ENCODE data around the gene ETFDH.
A peak's percentile ranks its signal among the peaks of the same experiment; 100 is the strongest.
"Not testable (repeated sequence)": the region's sequence is repeated elsewhere in the genome, so short reads cannot be mapped to it uniquely, and the experiment has no call there.

ETFDH gene

GRCh38 chr4:158726633-158727032 lies 54.5 kb downstream of the ETFDH start:
- no peak for DNase-seq (ENCODE audit: extremely low read depth, low read depth)
- no peak overlapping the region for H3K4me3 ChIP-seq (replicated peaks; ENCODE audit: low read depth, low read length)
- TF ChIP-seq CTCF (IDR thresholded peaks at IDR 0.05; ENCODE audit: low read depth, low read length, missing control alignments) = no peak

GRCh38 chr4:158728236-158728635 lies 56.1 kb downstream of the ETFDH start:
- no peak for TF ChIP-seq CTCF (IDR thresholded peaks at IDR 0.05; ENCODE audit: low read depth, low read length, missing control alignments)
- DNase-seq (ENCODE audit: extremely low read depth, low read depth) = no peak
- no peak overlapping the region for H3K4me3 ChIP-seq (replicated peaks; ENCODE audit: low read depth, low read length)

DNA sequence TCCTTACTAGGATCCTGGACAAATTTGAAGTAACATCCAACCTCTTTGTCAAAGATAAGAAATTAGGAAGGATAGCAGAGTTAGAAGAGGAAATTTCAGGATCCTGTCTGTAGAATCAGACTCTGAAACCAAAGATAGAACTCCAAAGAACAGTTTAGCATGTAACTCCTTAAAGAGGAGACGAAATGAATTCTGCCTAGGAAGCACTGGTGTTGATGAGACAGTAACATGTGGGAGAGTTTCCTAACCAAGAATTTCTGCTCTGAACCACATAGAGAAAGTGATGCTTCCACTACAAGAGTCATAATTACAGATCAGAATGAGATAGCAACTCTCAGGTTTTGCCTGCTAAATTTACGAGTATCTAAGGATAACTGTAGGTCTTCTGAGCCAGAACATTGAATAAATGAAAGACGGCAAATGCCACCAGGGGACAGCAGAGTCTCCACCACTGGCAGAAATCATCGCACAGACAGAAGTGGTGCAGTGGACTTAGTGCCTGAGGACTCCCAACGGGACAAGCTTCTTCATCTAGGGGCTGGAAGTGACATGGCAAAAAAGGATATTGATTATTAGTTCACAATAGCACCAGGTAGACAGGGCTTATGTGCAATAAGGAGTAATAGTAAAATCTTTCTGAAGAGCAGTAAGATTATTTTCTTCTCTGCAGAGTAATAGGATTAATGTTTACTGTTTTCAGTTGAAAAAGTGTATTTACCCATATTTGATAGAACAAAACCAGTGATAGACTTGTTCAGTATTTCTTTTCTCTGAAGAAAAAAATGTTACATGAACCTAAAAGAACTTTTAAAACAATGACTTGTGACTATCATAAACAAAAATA lies 57.8 kb downstream of the ETFDH start:
- H3K4me3 ChIP-seq (replicated peaks; ENCODE audit: low read depth, low read length) = no peak overlapping the region
- peak; percentile 75 for TF ChIP-seq CTCF (IDR thresholded peaks at IDR 0.05; ENCODE audit: low read depth, low read length, missing control alignments)
- no peak for DNase-seq (ENCODE audit: extremely low read depth, low read depth)

DNA sequence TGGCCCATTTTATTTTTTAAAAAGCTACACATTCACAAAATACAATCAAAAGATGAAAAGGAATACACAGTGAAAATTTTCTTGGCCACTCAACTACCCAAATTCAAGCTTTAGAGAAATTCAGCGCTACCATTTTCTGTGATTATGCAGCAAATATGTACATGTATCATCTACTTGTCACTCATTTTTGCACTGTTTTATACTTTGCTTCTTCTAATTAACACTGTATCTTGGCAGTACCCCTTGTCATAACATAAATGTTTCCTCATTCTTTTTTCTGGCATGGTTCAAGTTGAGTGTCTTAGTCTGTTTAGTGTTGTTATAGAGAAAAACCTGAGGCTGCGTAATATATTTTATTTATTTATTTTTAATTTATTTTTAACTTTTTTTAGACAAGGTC lies 66.8 kb downstream of the ETFDH start:
- H3K4me3 ChIP-seq (replicated peaks; ENCODE audit: low read depth, low read length) = no peak overlapping the region
- TF ChIP-seq CTCF (IDR thresholded peaks at IDR 0.05; ENCODE audit: low read depth, low read length, missing control alignments) = no peak
- DNase-seq (ENCODE audit: extremely low read depth, low read depth) = no peak

DNA sequence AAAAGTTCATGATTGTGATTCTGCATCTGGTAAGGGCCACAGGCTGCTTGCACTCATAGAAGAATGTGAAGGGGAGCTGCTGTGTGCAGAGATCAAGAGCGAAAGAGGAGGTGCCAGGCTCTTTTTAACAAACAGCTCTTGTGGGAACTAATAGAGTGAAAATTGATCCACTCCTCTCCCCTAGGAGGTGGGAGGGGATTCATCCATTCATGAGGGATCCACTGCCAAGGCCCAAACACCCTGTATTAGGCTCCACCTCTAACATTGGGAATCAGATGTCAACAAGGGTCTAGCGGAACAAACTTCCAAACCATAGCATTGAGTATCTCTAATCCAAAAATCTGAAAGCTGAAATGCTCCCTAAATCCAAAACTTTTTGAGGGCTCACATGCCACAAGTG lies 67.5 kb downstream of the ETFDH start:
- H3K4me3 ChIP-seq (replicated peaks; ENCODE audit: low read depth, low read length) = no peak overlapping the region
- no peak for TF ChIP-seq CTCF (IDR thresholded peaks at IDR 0.05; ENCODE audit: low read depth, low read length, missing control alignments)
- no peak for DNase-seq (ENCODE audit: extremely low read depth, low read depth)

DNA sequence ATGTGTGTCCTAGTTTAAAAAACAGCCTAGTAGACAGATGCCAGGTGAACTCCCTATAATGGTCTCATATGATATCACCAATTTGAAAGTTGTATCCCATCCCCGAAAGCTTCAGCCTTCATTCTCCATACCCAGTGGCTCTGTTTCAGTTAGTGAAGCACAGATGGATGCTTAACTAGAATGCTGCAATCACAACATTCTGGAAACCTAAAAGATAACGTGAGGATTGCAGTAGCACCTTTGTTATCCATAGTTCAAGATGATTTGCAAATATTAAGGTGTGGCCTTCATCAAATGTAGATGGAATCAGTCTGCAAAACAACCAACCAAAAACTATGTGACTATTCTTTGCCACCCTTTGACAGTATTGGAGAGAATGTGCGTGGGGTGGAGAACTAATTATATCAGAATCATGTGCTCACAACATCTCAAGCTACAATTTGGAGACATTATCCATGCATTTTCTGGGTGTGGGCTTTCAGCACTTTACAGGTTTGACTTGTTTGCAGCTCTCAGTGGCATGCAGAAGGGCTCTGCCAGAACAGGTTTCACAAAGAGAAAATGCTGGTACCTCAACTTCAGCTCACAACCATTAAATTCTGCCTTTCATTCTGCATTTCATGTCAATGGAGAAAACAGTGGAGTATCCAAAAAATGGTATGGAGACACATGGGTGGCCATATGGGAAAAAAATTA lies 69.4 kb downstream of the ETFDH start:
- TF ChIP-seq CTCF (IDR thresholded peaks at IDR 0.05; ENCODE audit: low read depth, low read length, missing control alignments) = no peak
- no peak for DNase-seq (ENCODE audit: extremely low read depth, low read depth)

DNA sequence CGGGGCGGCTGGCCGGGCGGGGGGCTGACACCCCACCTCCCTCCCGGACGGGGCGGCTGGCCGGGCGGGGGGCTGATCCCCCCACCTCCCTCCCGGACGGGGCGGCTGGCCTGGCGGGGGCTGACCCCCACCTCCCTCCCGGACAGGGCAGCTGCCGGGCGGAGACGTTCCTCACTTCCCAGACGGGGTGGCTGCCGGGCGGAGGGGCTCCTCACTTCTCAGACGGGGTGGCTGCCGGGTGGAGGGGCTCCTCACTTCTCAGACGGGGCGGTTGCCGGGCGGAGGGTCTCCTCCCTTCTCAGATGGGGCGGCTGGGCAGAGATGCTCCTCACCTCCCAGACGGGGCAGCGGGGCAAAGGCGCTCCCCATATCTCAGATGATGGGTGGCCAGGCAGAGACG lies 74.4 kb downstream of the ETFDH start:
- not testable (repeated sequence) for DNase-seq (ENCODE audit: extremely low read depth, low read depth); H3K4me3 ChIP-seq (replicated peaks; ENCODE audit: low read depth, low read length)

More for the DNA sequence above, 69.4 kb downstream of the ETFDH start:
- H3K4me3 ChIP-seq (replicated peaks; ENCODE audit: low read depth, low read length) = no peak overlapping the region

All from HFF-Myc (cell line).